Vagina (tissue), 2 donors: ENCODE results near the gene CHCHD6.

Experiments
- POLR2A ChIP-seq, 2 donors: fragments of 450-650 bp; IDR thresholded peaks; one replicate each; pipeline ENCODE4 v1.6.1; 2017; ENCODE audit warnings: antibody characterized with exemption in 2 of 2, mild to moderate bottlenecking in 2 of 2, moderate library complexity in 2 of 2
- POLR2AphosphoS5 ChIP-seq, 2 donors: sonication (generic); formaldehyde crosslinking; IDR thresholded peaks; one replicate each; pipeline ENCODE4 v1.9.0; 2017; ENCODE audit warnings: antibody characterized with exemption in 2 of 2, mild to moderate bottlenecking in 2 of 2, low read depth in 1 of 2; ENCODE audit not compliant: insufficient read depth in 1 of 2

DNA sequence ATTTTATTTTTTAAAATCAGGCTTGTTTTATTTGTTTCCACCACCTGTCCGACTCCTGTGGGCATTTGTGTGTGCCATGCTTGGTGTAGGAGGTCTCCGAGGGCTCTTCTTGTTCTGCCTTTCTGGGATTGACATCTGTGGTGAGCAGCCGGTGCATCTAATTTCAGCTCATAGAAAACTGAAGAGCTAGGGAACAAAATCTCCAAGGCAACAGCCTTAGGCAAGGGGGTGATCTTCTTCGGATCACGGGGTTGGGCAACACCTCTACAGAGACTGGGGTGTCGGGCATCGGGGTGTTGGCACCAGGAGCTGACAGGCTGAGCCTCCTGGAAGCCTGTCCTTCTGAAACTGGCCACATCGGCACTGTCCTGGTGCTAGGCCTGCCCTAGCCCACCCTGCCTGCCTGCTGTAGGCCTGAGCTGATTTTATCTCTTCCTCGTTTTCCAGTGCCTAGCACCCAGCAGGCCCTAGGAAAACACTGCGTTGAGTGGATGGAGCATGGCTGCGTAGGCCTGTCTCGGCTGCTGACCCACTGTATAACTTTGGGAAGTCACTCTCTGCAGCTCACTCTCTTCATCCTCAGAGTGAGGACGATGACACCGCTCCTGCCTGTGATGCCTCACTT, 10.3 kb downstream of the CHCHD6 start:
- TF ChIP-seq POLR2A (IDR thresholded peaks at IDR 0.05) (no peak), POLR2AphosphoS5 (IDR thresholded peaks at IDR 0.05; ENCODE audit: insufficient read depth in 1 of 2, low read depth in 1 of 2) (no peak)
